ENCODE measurements around the gene EHF. TPM values are rescaled to one million over a fixed set of nuclear protein-coding genes. Genes with fewer than 3 reads are reported as not detected.

EHF gene
- total and polyA plus RNA-seq, 8 donors, result 15.5 to 142 (median 44.4) TPM

DNA sequence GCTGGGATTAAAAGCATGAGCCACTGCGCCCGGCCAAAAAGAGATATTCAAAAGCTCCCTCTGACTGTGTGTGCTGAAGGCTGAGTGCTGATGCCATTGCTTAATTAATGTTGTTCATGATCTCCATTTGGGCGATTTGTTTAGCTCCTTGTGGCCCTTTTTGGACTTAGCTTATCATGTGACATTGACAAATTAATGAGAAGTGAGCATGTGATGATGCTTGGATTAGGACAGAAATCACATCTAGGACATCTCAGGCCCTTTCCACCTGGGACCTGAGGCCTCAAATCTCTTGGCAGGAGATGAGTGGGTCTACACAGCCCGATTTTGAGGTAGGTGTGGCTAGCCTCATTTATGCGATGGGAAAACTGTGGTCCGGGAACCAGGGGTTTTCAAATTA, 10.4 kb downstream of the EHF start:
- DNase-seq, result no peak
- Histone ChIP-seq H3K27ac (peak overlapping the region; percentile 79 to 93 (median 85)), H3K9me3 (no peaks in the 10 kb centered on the region), H3K4me3 (peak overlapping the region in 1 of 4 donors; percentile 20), H3K27me3 (no peaks in the 10 kb centered on the region), H3K4me1 (peaks cover 36 to 92% (median 57%) of the 10 kb centered on the region in 4 donors), H3K36me3 (no peaks in the 10 kb centered on the region)
- TF ChIP-seq POLR2A (IDR thresholded peaks at IDR 0.05) (no peak), EP300 (IDR thresholded peaks at IDR 0.05) (no peak), POLR2AphosphoS5 (IDR thresholded peaks at IDR 0.05) (no peak)
- TF ChIP-seq, protein P1, sequence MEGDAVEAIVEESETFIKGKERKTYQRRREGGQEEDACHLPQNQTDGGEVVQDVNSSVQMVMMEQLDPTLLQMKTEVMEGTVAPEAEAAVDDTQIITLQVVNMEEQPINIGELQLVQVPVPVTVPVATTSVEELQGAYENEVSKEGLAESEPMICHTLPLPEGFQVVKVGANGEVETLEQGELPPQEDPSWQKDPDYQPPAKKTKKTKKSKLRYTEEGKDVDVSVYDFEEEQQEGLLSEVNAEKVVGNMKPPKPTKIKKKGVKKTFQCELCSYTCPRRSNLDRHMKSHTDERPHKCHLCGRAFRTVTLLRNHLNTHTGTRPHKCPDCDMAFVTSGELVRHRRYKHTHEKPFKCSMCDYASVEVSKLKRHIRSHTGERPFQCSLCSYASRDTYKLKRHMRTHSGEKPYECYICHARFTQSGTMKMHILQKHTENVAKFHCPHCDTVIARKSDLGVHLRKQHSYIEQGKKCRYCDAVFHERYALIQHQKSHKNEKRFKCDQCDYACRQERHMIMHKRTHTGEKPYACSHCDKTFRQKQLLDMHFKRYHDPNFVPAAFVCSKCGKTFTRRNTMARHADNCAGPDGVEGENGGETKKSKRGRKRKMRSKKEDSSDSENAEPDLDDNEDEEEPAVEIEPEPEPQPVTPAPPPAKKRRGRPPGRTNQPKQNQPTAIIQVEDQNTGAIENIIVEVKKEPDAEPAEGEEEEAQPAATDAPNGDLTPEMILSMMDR (IDR thresholded peaks at IDR 0.05), result no peak
- 30 to 68% (median 39%) methylated on average over 6 of the region's 6 CpGs for WGBS, 5 donors
- intact Hi-C loops (cut with DNase I; ENCODE audit: low total_unique reads), result no loop called here

DNA sequence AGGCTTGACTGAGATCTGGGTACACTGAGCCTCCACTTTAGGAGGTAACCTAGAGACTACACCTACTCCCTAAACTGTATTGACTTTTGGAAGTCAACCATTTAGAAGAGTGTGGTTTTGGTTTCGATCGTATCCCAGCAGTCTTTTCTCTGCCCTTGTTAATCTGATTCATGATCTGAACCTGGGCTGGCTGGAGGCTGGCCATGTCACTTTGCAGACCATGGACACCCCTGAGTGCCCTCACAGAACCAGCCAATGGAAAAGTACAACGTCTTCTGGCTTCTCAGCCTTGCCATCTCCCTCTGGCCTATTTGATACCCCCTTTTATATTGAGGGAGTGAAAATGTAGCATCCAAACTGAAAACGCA, 10.8 kb downstream of the EHF start:
- Histone ChIP-seq H3K4me3 (peak overlapping the region in 1 of 4 donors; percentile 28), H3K36me3 (no peaks in the 10 kb centered on the region), H3K27ac (peak overlapping the region; percentile 79 to 93 (median 85)), H3K9me3 (no peaks in the 10 kb centered on the region), H3K4me1 (peaks cover 34 to 92% (median 60%) of the 10 kb centered on the region in 4 donors), H3K27me3 (no peaks in the 10 kb centered on the region)
- WGBS, 5 donors, result 30 to 64% (median 38%) methylated on average over 4 of the region's 4 CpGs
- intact Hi-C loops (cut with DNase I; ENCODE audit: low total_unique reads), result no loop called here
- DNase-seq, result peak; percentile 58 to 68
- TF ChIP-seq POLR2AphosphoS5 (IDR thresholded peaks at IDR 0.05), result no peak
- no peak for TF ChIP-seq POLR2A (IDR thresholded peaks at IDR 0.05)
- TF ChIP-seq, protein P1 (IDR thresholded peaks at IDR 0.05), result no peak
- TF ChIP-seq EP300 (IDR thresholded peaks at IDR 0.05), result no peak

DNA sequence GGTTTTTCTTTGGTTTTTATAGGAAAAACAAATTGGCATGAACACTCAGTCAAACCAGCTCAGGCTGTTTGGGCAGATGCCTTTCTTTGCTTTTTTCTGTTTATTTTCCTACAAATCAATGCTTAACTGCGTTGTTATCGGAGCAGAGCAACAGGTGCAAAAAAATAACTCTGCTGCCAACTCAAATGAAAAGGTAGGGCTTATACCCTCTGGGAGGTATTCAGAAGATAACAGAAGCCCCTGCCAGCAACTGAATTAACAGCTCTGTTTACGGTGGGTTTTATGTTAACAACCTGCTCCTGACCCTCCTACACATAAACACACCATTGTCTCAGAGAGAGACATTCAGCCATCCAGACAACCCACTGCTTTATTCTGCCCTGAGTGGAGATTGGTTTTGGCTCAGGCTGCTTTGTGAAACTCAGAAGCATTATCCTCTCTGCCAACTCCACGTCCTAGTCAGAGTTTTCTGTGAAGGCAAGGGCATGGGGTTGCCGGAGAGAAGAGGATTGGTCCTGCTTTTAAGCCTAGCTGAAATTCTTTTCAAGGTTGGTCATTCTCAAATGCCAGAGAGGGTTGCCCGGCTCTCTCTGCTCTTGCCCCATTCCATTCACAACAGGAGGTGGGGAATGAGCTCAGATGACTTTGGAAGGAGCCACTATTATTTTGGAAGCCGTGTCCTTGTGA, 11.4 kb downstream of the EHF start:
- no peaks in the 10 kb centered on the region for H3K9me3 ChIP-seq
- no peaks in the 10 kb centered on the region for H3K27me3 ChIP-seq
- H3K36me3 ChIP-seq, result no peaks in the 10 kb centered on the region
- H3K27ac ChIP-seq, result peak overlapping the region; percentile 79 to 93 (median 85)
- WGBS, 5 donors, result 13 to 36% (median 24%) methylated on average over 7 of the region's 7 CpGs
- TF ChIP-seq POLR2AphosphoS5 (IDR thresholded peaks at IDR 0.05) (peak in 2 of 3 donors; percentile 13 to 18), POLR2A (IDR thresholded peaks at IDR 0.05) (no peak)
- intact Hi-C loops (cut with DNase I; ENCODE audit: low total_unique reads), result no loop called here
- peak; percentile 59 to 74 for DNase-seq
- peaks cover 38 to 90% (median 62%) of the 10 kb centered on the region in 4 donors for H3K4me1 ChIP-seq
- H3K4me3 ChIP-seq, result peak overlapping the region in 2 of 4 donors; percentile 13 to 28

DNA sequence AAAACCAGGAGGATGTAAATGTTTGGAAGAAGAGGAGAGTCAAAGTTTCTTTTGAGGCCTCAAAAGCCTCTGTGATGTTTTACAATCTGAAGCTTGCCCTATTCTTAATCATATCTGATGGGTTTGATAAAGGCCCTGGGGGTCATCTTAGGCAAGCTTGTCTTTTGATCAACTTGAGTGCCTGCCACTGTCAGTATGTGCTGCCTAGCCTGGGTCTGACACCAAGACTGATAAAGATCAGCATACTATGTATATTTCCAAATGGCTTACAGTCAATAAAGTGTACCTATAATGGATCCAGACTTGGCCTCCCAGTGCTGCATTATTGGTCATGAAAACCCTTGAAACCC, 12.7 kb downstream of the EHF start:
- no peak for DNase-seq
- TF ChIP-seq EP300 (IDR thresholded peaks at IDR 0.05) (no peak), POLR2A (IDR thresholded peaks at IDR 0.05) (no peak), POLR2AphosphoS5 (IDR thresholded peaks at IDR 0.05) (no peak)
- TF ChIP-seq, protein P1 (IDR thresholded peaks at IDR 0.05), result no peak
- H3K27me3 ChIP-seq, result no peaks in the 10 kb centered on the region
- peak overlapping the region; percentile 69 to 86 (median 85) for H3K27ac ChIP-seq
- no peaks in the 10 kb centered on the region for H3K36me3 ChIP-seq
- no peaks in the 10 kb centered on the region for H3K9me3 ChIP-seq
- intact Hi-C loops (cut with DNase I; ENCODE audit: low total_unique reads), result no loop called here
- peaks cover 49 to 95% (median 74%) of the 10 kb centered on the region in 4 donors for H3K4me1 ChIP-seq
- H3K4me3 ChIP-seq, result no peak overlapping the region

Data from stomach (tissue), 9 donors.